Lower leg skin (tissue), 4 donors: ENCODE measurements around the gene TDRD9. TPM values are rescaled to one million over a fixed set of nuclear protein-coding genes. Genes with fewer than 3 reads are reported as not detected.

Source experiments
- DNase-seq, 2 donors: peaks; one replicate each; pipeline ENCODE4 v3.0.0-alpha.2; 2019; ENCODE audit warnings: low spot score in 2 of 2
- H3K4me3 ChIP-seq: fragments of 200-600 bp; sonication (generic); 2 replicates; pipeline ENCODE4 v1.5.1; 2017; ENCODE audit warnings: mild to moderate bottlenecking, low read depth; ENCODE audit not compliant: poor library complexity, severe bottlenecking
- CTCF ChIP-seq, 3 donors: fragments of 450-650 bp; IDR thresholded peaks; one replicate each; pipeline ENCODE4 v1.5.1; 2016; ENCODE audit warnings: antibody characterized with exemption in 3 of 3, mild to moderate bottlenecking in 3 of 3, moderate library complexity in 2 of 3
- POLR2A ChIP-seq, 2 donors: fragments of 450-650 bp; IDR thresholded peaks; one replicate each; pipeline ENCODE4 v1.6.1; 2016 to 2017; ENCODE audit warnings: antibody characterized with exemption in 2 of 2, mild to moderate bottlenecking in 1 of 2, moderate library complexity in 1 of 2
- WGBS, 2 donors: methylation state at CpG; one replicate each; pipeline ENCODE4 v1.1.5; 2018; 5-methylcytosine and 5-hydroxymethylcytosine counted together
- intact Hi-C: fragments of 100-400 bp; cut with DNase I; formaldehyde crosslinking; loops from one replicate; pipeline ENCODE4 v1.15.0; 2023; ENCODE audit warnings: low total_unique reads
- total RNA-seq, 4 donors: library from RNA; depleted of rRNA; stranded (reverse); fragments of >200 nt; gene quantifications; one replicate each; pipeline ENCODE4 v1.1.0, GENCODE V29; 2016

TDRD9 gene
- total RNA-seq, 4 donors from 2014 or later: 0.15 to 0.49 (median 0.16) TPM

GRCh38 chr14:103932791-103933490 lies 4.7 kb downstream of the TDRD9 start:
- TF ChIP-seq CTCF (IDR thresholded peaks at IDR 0.05) (no peak), POLR2A (IDR thresholded peaks at IDR 0.05) (no peak)
- H3K4me3 ChIP-seq: no peak overlapping the region
- intact Hi-C loops: no loop called here
- WGBS, 2 donors: 60 to 62% methylated on average over 11 of the region's 11 CpGs
- no peak for DNase-seq

GRCh38 chr14:103935102-103935501 lies 6.8 kb downstream of the TDRD9 start:
- TF ChIP-seq POLR2A (IDR thresholded peaks at IDR 0.05): no peak
- no peak for TF ChIP-seq CTCF (IDR thresholded peaks at IDR 0.05)
- intact Hi-C loops: no loop called here
- WGBS, 2 donors: 70 to 72% methylated on average over 2 of the region's 2 CpGs
- H3K4me3 ChIP-seq: no peak overlapping the region
- no peak for DNase-seq

- whole genome bisulfite sequencing, 2 donors: 77 to 79% methylated on average over 7 of the region's 7 CpGs
- intact Hi-C loops: no loop called here
Observed at GRCh38 chr14:103941462-103941861, 13.2 kb downstream of the TDRD9 start.

GRCh38 chr14:103941973-103942736 lies 13.9 kb downstream of the TDRD9 start, which contains the start of gene RD3L:
Gene RD3L (minus strand): TSS chr14:103942529. CDS start chr14:103941695, 834 bp downstream.
- DNase-seq: no peak
- 71 to 75% methylated on average over 14 of the region's 14 CpGs for WGBS, 2 donors
- no peak within 1 kb of the TSS for H3K4me3 ChIP-seq
- no peak for TF ChIP-seq CTCF (IDR thresholded peaks at IDR 0.05)
- intact Hi-C loops: no loop called here

More at GRCh38 chr14:103941462-103941861, 13.2 kb downstream of the TDRD9 start:
- TF ChIP-seq CTCF (IDR thresholded peaks at IDR 0.05) (no peak), POLR2A (IDR thresholded peaks at IDR 0.05) (no peak)
- DNase-seq: no peak
- H3K4me3 ChIP-seq: no peak overlapping the region

GRCh38 chr14:103943673-103944072 lies 15.4 kb downstream of the TDRD9 start:
- no peak for DNase-seq
- WGBS, 2 donors: 72% methylated on average over 5 of the region's 5 CpGs
- no peak overlapping the region for H3K4me3 ChIP-seq
- intact Hi-C loops: no loop called here
- TF ChIP-seq CTCF (IDR thresholded peaks at IDR 0.05): no peak
- no peak for TF ChIP-seq POLR2A (IDR thresholded peaks at IDR 0.05)
